ENCODE measurements around the gene ADCY1. TPM values are rescaled to one million over a fixed set of nuclear protein-coding genes. Genes with fewer than 3 reads are reported as not detected.

Gene ADCY1
- total and polyA plus RNA-seq, 2 donors (not counting 3 experiments of a cell fraction or from before 2014, with no cell fraction given), result 0.52 to 1.6 TPM

DNA sequence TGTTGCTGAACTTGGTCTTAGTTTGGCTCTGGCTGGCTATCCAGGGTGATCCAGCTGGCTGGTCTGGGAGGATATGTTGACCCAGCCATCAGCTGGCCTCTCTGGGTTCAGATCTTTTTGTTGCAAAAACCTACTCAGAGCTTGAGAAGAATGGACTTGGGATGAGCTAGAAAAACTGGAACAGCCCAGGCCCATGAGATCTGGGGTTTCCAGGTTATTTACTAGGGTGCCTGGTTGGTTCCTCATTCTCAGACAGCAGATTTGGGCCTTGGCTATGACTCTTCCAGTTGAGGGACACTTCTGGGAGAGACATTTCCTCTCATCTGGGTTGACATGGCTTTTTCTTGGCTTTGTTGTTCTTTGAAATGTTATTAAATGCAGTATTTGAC is 116.6 kb downstream of the ADCY1 start:
- H3K9me1 ChIP-seq (replicated peaks; ENCODE audit: control insufficient read depth, extremely low read depth, insufficient read depth, low read length), result no peaks in the 10 kb centered on the region
- no peaks in the 10 kb centered on the region for H3K9me3 ChIP-seq (replicated peaks; ENCODE audit: control insufficient read depth, insufficient read depth, low read length)
- H3K4me1 ChIP-seq (ENCODE audit: control insufficient read depth, extremely low read depth, insufficient read depth, low read length), result peaks cover 3% of the 10 kb centered on the region
- H3K79me2 ChIP-seq (ENCODE audit: control insufficient read depth, insufficient read depth, low read length), result no peaks in the 10 kb centered on the region
- H3K27me3 ChIP-seq (ENCODE audit: control insufficient read depth in 2 of 2, insufficient read depth in 2 of 2, low read length in 2 of 2), result peaks cover 0 to 2% of the 10 kb centered on the region in 2 experiments
- H3K4me2 ChIP-seq (ENCODE audit: insufficient read depth, low read length), result no peak overlapping the region
- H3K36me3 ChIP-seq (ENCODE audit: control insufficient read depth in 2 of 2, extremely low read depth in 1 of 2, insufficient read depth in 2 of 2, low read length in 2 of 2), result no peaks in the 10 kb centered on the region
- DNase-seq (ENCODE audit: low read depth, low spot score) (no peak), FAIRE-seq (no peak)
- no peak overlapping the region for H2AFZ ChIP-seq (ENCODE audit: low read depth, low read length)
- no peak overlapping the region for H3K4me3 ChIP-seq (replicated peaks in 1 of 3; ENCODE audit: insufficient read depth in 1 of 3, low read depth in 1 of 3, low read length in 3 of 3)
- intact Hi-C loops (cut with micrococcal nuclease), result no loop called here
- no peak for TF ChIP-seq FOS (IDR thresholded peaks at IDR 0.05; ENCODE audit: borderline replicate concordance, insufficient read depth, low read length)
- no peak for TF ChIP-seq POLR2AphosphoS5 (IDR thresholded peaks at IDR 0.05; ENCODE audit: insufficient read depth, low read depth, low read length)
- TF ChIP-seq, protein P1, sequence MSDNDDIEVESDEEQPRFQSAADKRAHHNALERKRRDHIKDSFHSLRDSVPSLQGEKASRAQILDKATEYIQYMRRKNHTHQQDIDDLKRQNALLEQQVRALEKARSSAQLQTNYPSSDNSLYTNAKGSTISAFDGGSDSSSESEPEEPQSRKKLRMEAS (IDR thresholded peaks at IDR 0.05; ENCODE audit: insufficient read depth, insufficient read length), result no peak
- no peak for TF ChIP-seq POLR2A (IDR thresholded peaks at IDR 0.05; ENCODE audit: low read depth, low read length)
- TF ChIP-seq, protein P2, sequence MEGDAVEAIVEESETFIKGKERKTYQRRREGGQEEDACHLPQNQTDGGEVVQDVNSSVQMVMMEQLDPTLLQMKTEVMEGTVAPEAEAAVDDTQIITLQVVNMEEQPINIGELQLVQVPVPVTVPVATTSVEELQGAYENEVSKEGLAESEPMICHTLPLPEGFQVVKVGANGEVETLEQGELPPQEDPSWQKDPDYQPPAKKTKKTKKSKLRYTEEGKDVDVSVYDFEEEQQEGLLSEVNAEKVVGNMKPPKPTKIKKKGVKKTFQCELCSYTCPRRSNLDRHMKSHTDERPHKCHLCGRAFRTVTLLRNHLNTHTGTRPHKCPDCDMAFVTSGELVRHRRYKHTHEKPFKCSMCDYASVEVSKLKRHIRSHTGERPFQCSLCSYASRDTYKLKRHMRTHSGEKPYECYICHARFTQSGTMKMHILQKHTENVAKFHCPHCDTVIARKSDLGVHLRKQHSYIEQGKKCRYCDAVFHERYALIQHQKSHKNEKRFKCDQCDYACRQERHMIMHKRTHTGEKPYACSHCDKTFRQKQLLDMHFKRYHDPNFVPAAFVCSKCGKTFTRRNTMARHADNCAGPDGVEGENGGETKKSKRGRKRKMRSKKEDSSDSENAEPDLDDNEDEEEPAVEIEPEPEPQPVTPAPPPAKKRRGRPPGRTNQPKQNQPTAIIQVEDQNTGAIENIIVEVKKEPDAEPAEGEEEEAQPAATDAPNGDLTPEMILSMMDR (IDR thresholded peaks at IDR 0.05; ENCODE audit: extremely low read depth in 1 of 2, insufficient read depth in 1 of 2, low read depth in 1 of 2, low read length in 2 of 2), result no peak
- H3K27ac ChIP-seq (ENCODE audit: insufficient read depth, low read depth, low read length), result no peak overlapping the region
- BruUV-seq (replicated peaks), result no TSS peak
- dilution Hi-C loops (cut with MboI; ENCODE audit: extremely low pct_ligation_motif_present, low sequenced_read_pairs), result no loop called here
- CTCF ChIA-PET, result no interaction called here
- H4K20me1 ChIP-seq (replicated peaks; ENCODE audit: control insufficient read depth, extremely low read depth, insufficient read depth, low read length), result no peaks in the 10 kb centered on the region
- no peak overlapping the region for H3K9ac ChIP-seq (replicated peaks; ENCODE audit: extremely low read depth, insufficient read depth, low read length)
- POLR2A ChIA-PET, result no interaction called here

DNA sequence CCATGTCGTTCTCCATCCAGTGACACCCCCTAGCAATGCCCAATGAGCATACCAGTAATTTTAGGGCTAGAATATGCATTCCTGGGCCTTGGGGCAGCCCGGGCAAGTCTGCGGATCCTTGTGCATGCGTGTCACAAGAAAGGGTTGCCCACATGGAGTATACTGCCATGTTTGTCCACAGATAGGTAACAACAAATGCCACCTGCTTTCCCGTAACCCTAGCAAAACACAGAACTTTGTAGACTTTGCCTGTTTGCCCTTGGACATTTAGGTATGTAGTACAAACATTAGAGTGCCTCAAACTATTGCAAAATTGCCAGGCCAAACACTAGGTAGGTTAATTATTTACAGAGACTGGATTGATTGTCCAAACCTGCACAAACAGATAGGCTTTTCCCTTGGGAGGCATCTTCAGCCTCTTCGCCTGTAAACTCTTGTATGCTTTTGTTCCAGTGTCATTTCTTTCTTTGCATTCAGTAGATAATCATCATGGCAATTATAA is 117.0 kb downstream of the ADCY1 start:
- H3K27ac ChIP-seq (ENCODE audit: insufficient read depth, low read depth, low read length), result no peak overlapping the region
- no peak overlapping the region for H3K4me3 ChIP-seq (replicated peaks in 1 of 3; ENCODE audit: insufficient read depth in 1 of 3, low read depth in 1 of 3, low read length in 3 of 3)
- BruUV-seq (replicated peaks), result no TSS peak
- FAIRE-seq (no peak), DNase-seq (ENCODE audit: low read depth, low spot score) (no peak)
- H3K79me2 ChIP-seq (ENCODE audit: control insufficient read depth, insufficient read depth, low read length), result no peaks in the 10 kb centered on the region
- H3K4me2 ChIP-seq (ENCODE audit: insufficient read depth, low read length), result no peak overlapping the region
- no peak overlapping the region for H2AFZ ChIP-seq (ENCODE audit: low read depth, low read length)
- peaks cover 0 to 2% of the 10 kb centered on the region in 2 experiments for H3K27me3 ChIP-seq (ENCODE audit: control insufficient read depth in 2 of 2, insufficient read depth in 2 of 2, low read length in 2 of 2)
- peaks cover 3% of the 10 kb centered on the region for H3K4me1 ChIP-seq (ENCODE audit: control insufficient read depth, extremely low read depth, insufficient read depth, low read length)
- intact Hi-C loops (cut with micrococcal nuclease), result no loop called here
- H3K9me1 ChIP-seq (replicated peaks; ENCODE audit: control insufficient read depth, extremely low read depth, insufficient read depth, low read length), result no peaks in the 10 kb centered on the region
- no peaks in the 10 kb centered on the region for H3K9me3 ChIP-seq (replicated peaks; ENCODE audit: control insufficient read depth, insufficient read depth, low read length)
- ChIA-PET POLR2A (no interaction called here), CTCF (no interaction called here)
- no peak overlapping the region for H3K9ac ChIP-seq (replicated peaks; ENCODE audit: extremely low read depth, insufficient read depth, low read length)
- no peaks in the 10 kb centered on the region for H4K20me1 ChIP-seq (replicated peaks; ENCODE audit: control insufficient read depth, extremely low read depth, insufficient read depth, low read length)
- dilution Hi-C loops (cut with MboI; ENCODE audit: extremely low pct_ligation_motif_present, low sequenced_read_pairs), result no loop called here
- H3K36me3 ChIP-seq (ENCODE audit: control insufficient read depth in 2 of 2, extremely low read depth in 1 of 2, insufficient read depth in 2 of 2, low read length in 2 of 2), result no peaks in the 10 kb centered on the region
- TF ChIP-seq, protein P1 (IDR thresholded peaks at IDR 0.05; ENCODE audit: insufficient read depth, insufficient read length), result no peak
- TF ChIP-seq, protein P2 (IDR thresholded peaks at IDR 0.05; ENCODE audit: extremely low read depth in 1 of 2, insufficient read depth in 1 of 2, low read depth in 1 of 2, low read length in 2 of 2), result no peak
- TF ChIP-seq FOS (IDR thresholded peaks at IDR 0.05; ENCODE audit: borderline replicate concordance, insufficient read depth, low read length) (no peak), POLR2AphosphoS5 (IDR thresholded peaks at IDR 0.05; ENCODE audit: insufficient read depth, low read depth, low read length) (no peak), GATA2 (IDR thresholded peaks at IDR 0.05; ENCODE audit: insufficient read depth, insufficient read length, low read depth, low read length) (no peak), POLR2A (IDR thresholded peaks at IDR 0.05; ENCODE audit: low read depth, low read length) (no peak), JUN (IDR thresholded peaks at IDR 0.05; ENCODE audit: borderline replicate concordance, insufficient read depth, insufficient read length, low read depth) (no peak), MYC (IDR thresholded peaks at IDR 0.05; ENCODE audit: low read depth, low read length) (no peak), EZH2 (IDR thresholded peaks at IDR 0.05; ENCODE audit: borderline replicate concordance, low read depth, low read length, severe bottlenecking) (no peak)

Data from endothelial cell of umbilical vein (primary cell).